Gastrocnemius medialis (tissue), 4 donors: ENCODE measurements around the gene FGF7. TPM values are rescaled to one million over a fixed set of nuclear protein-coding genes. Genes with fewer than 3 reads are reported as not detected.

ENCODE experiments used
- ATAC-seq, 2 donors: fragments of 150-250 bp; one replicate each; pipeline ENCODE4 v1.9.1; 2016
- DNase-seq, 2 donors: peaks; one replicate each; pipeline ENCODE4 v3.0.0-alpha.2; 2019
- H3K27ac ChIP-seq, 4 donors: fragments of 200-600 bp; sonication (generic); 1 replicate in 1 of 4; 2 replicates in 3 of 4; pipeline ENCODE4 v1.5.1; 2016 to 2018; ENCODE audit warnings: mild to moderate bottlenecking in 2 of 4, moderate library complexity in 1 of 4
- H3K27me3 ChIP-seq, 3 donors: fragments of 200-600 bp; sonication (generic) in 2 of 3; 1 replicate in 1 of 3; 2 replicates in 2 of 3; pipeline versions ENCODE4 v1.5.1 to v1.6.0; 2016 to 2019; ENCODE audit warnings: mild to moderate bottlenecking in 1 of 3, moderate library complexity in 1 of 3
- H3K36me3 ChIP-seq, 2 donors: fragments of 200-600 bp; sonication (generic) in 1 of 2; one replicate each; pipeline ENCODE4 v1.5.1; 2017 to 2018
- H3K4me1 ChIP-seq, 2 donors: fragments of 200-600 bp; sonication (generic) in 1 of 2; one replicate each; pipeline ENCODE4 v1.5.1; 2016 to 2017; ENCODE audit warnings: mild to moderate bottlenecking in 2 of 2
- H3K4me3 ChIP-seq, 4 donors: fragments of 200-600 bp; sonication (generic) in 3 of 4; 1 replicate in 1 of 4; 2 replicates in 3 of 4; pipeline ENCODE4 v1.5.1; 2016 to 2019; ENCODE audit warnings: mild to moderate bottlenecking in 2 of 4
- H3K9me3 ChIP-seq, 3 donors: fragments of 200-600 bp; sonication (generic) in 2 of 3; 1 replicate in 1 of 3; 2 replicates in 2 of 3; pipeline ENCODE4 v1.5.1; 2016 to 2019
- POLR2A ChIP-seq, 2 donors: fragments of 450-650 bp; IDR thresholded peaks; one replicate each; pipeline ENCODE4 v1.6.1; 2017; ENCODE audit warnings: antibody characterized with exemption in 2 of 2, mild to moderate bottlenecking in 2 of 2, moderate library complexity in 2 of 2
- in situ Hi-C, 4 donors: fragments of 200-750 bp; cut with MboI; loops; one replicate each; pipeline versions ENCODE4 v1.15.0 to v1.8.0; 2017; ENCODE audit warnings: low sequenced_read_pairs in 4 of 4
- intact Hi-C: fragments of 100-400 bp; cut with DNase I; formaldehyde crosslinking; loops from one replicate; pipeline ENCODE4 v1.15.1; 2023; ENCODE audit warnings: low total_unique reads
- total RNA-seq, 4 donors: library from RNA; depleted of rRNA; stranded (reverse); fragments of >200 nt; gene quantifications; one replicate each; pipeline versions ENCODE4 v1.1.0 to v1.2.3, GENCODE V29; 2016
- TF ChIP-seq, protein P1 (sequence below), 5 experiments: fragments of 450-650 bp in 3 of 5; fragments of 200-600 bp in 2 of 5; sonication (generic) in 2 of 5; IDR thresholded peaks in 4 of 5; conservative IDR thresholded peaks in 1 of 5; 1 replicate in 4 of 5; 2 replicates in 1 of 5; pipeline ENCODE4 v1.5.1; 2016 to 2019; ENCODE audit warnings: antibody characterized with exemption in 5 of 5, mild to moderate bottlenecking in 3 of 5, moderate library complexity in 3 of 5

Gene FGF7, protein sequence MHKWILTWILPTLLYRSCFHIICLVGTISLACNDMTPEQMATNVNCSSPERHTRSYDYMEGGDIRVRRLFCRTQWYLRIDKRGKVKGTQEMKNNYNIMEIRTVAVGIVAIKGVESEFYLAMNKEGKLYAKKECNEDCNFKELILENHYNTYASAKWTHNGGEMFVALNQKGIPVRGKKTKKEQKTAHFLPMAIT
- 1 to 10 TPM; 1.3 to 9.5 (median 2.0) TPM for total RNA-seq

DNA sequence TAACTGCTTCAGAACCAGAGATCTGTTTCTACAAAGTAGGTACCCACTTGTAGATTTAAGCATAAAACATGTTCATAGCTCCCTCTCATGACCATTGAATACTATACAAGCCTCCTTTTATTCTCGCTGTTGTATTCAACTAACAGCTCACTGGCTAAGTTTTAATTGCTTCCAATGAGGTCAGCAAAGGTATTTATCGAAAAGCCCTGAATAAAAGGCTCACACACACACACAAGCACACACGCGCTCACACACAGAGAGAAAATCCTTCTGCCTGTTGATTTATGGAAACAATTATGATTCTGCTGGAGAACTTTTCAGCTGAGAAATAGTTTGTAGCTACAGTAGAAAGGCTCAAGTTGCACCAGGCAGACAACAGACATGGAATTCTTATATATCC lies at the start of gene FGF7:
FGF7 (plus strand) TSS at position 222 of the 400 bp plus-strand sequence. CDS start 1,056 bp downstream, outside the sequence.
- Histone ChIP-seq H3K4me3 (peak within 1 kb of the TSS; percentile 31 to 40 (median 38)), H3K9me3 (no peaks in the 10 kb centered on the region), H3K36me3 (no peaks in the 10 kb centered on the region), H3K27ac (peak within 1 kb of the TSS; percentile 2 to 59 (median 35)), H3K27me3 (no peaks in the 10 kb centered on the region), H3K4me1 (no peaks in the 10 kb centered on the region)
- in situ Hi-C loops, result loop anchor here (5.0 to 25.0 kb wide), 5 partner anchors 188 to 561 kb away; no protein-coding TSS in a partner anchor
- intact Hi-C loops, result loop anchor here (5.0 to 10.0 kb wide), 2 partner anchors 202 to 561 kb away; partner anchors contain the start of genes DTWD1 and FAM227B
- ATAC-seq, result peak; percentile 57 to 66
- TF ChIP-seq POLR2A (IDR thresholded peaks at IDR 0.05), result peak in 1 of 2 donors; percentile 20
- TF ChIP-seq, protein P1, sequence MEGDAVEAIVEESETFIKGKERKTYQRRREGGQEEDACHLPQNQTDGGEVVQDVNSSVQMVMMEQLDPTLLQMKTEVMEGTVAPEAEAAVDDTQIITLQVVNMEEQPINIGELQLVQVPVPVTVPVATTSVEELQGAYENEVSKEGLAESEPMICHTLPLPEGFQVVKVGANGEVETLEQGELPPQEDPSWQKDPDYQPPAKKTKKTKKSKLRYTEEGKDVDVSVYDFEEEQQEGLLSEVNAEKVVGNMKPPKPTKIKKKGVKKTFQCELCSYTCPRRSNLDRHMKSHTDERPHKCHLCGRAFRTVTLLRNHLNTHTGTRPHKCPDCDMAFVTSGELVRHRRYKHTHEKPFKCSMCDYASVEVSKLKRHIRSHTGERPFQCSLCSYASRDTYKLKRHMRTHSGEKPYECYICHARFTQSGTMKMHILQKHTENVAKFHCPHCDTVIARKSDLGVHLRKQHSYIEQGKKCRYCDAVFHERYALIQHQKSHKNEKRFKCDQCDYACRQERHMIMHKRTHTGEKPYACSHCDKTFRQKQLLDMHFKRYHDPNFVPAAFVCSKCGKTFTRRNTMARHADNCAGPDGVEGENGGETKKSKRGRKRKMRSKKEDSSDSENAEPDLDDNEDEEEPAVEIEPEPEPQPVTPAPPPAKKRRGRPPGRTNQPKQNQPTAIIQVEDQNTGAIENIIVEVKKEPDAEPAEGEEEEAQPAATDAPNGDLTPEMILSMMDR (IDR thresholded peaks at IDR 0.05 in 4 of 5, conservative IDR thresholded peaks at IDR 0.05 in 1 of 5), result no peak
- no peak for DNase-seq

DNA sequence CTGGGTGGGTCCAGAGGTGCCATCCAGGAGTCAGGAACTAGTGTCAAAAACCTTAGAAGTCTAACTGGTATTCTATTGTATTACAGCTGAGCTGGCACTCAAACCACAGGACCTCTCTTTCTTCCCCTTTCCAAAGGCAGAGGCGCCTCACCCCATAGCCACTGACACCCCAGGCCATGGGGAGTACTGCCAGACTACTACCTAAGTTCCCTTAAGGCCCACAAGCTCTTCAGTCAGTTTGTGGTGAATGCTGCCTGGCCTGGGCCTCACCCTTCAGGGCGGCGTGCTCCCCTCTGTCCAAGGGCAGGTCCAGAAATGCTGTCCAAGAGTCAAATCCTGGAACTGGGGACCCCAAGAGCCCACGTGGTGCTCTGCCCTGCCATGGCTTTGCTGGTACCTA lies 43.0 kb upstream of the FGF7 start:
- Histone ChIP-seq H3K4me3 (no peak overlapping the region), H3K27me3 (no peaks in the 10 kb centered on the region), H3K4me1 (no peaks in the 10 kb centered on the region), H3K9me3 (no peaks in the 10 kb centered on the region), H3K27ac (no peak overlapping the region), H3K36me3 (no peaks in the 10 kb centered on the region)
- intact Hi-C loops (no loop called here), in situ Hi-C loops (no loop called here)
- DNase-seq (no peak), ATAC-seq (no peak)
- TF ChIP-seq, protein P1 (IDR thresholded peaks at IDR 0.05 in 4 of 5, conservative IDR thresholded peaks at IDR 0.05 in 1 of 5), result no peak
- TF ChIP-seq POLR2A (IDR thresholded peaks at IDR 0.05), result no peak

DNA sequence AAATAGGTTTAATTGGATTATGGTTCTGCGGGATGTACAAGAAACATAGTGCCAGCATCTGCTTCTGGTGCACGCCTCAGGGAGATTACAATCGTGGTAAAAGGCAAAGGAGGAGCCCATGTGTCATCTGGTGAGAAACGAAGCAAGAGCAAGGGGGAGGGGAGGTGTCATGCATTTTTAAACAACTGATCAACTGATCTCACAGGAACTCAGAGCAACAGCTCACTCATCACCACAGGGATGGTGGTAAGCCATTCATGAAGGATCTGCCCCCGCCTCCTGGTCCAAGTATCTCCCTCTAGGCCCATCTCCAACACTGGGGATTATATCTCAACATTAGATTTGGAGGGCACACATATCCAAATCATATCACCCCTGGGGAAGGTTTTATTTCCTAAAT lies 42.1 kb upstream of the FGF7 start:
- in situ Hi-C loops, result no loop called here
- H3K9me3 ChIP-seq, result no peaks in the 10 kb centered on the region
- H3K27ac ChIP-seq, result no peak overlapping the region
- no peak for DNase-seq
- H3K36me3 ChIP-seq, result no peaks in the 10 kb centered on the region
- no peaks in the 10 kb centered on the region for H3K27me3 ChIP-seq
- TF ChIP-seq, protein P1 (IDR thresholded peaks at IDR 0.05 in 4 of 5, conservative IDR thresholded peaks at IDR 0.05 in 1 of 5), result no peak
- TF ChIP-seq POLR2A (IDR thresholded peaks at IDR 0.05), result no peak
- H3K4me1 ChIP-seq, result no peaks in the 10 kb centered on the region
- H3K4me3 ChIP-seq, result no peak overlapping the region
- intact Hi-C loops, result no loop called here
- no peak for ATAC-seq

DNA sequence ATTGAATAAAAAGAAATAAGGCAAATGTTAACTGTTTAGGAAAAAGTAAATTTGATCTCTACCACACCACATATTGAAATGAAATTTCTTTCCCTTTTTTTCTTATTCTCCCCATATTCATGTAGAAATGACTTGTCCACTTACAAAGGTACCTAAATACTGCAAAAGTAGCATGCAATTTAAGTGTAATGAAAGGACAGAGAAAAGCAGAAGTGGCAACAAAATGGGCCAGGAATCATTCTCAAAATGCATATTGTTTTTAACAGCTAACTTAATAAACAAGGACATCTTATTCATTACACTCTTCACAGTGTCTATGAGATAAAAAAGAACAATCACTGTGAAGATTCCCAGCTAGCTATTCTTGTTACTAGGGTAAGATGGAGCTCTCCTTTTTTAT lies 40.6 kb upstream of the FGF7 start:
- TF ChIP-seq POLR2A (IDR thresholded peaks at IDR 0.05), result no peak
- TF ChIP-seq, protein P1 (IDR thresholded peaks at IDR 0.05 in 4 of 5, conservative IDR thresholded peaks at IDR 0.05 in 1 of 5), result no peak

More for the DNA sequence above, 40.6 kb upstream of the FGF7 start:
- Histone ChIP-seq H3K27ac (no peak overlapping the region), H3K4me3 (no peak overlapping the region), H3K36me3 (no peaks in the 10 kb centered on the region), H3K9me3 (no peaks in the 10 kb centered on the region), H3K27me3 (no peaks in the 10 kb centered on the region), H3K4me1 (no peaks in the 10 kb centered on the region)
- ATAC-seq (no peak), DNase-seq (no peak)
- intact Hi-C loops, result no loop called here
- in situ Hi-C loops, result no loop called here
